WTC11 (cell line): ENCODE results near the gene TLR10. TPM values are rescaled to one million over a fixed set of nuclear protein-coding genes. Genes with fewer than 3 reads are reported as not detected.

Source experiments
- total RNA-seq: library from RNA; stranded (reverse); gene quantifications from 3 replicates; pipeline ENCODE4 v1.2.3, GENCODE V29; 2021

The TLR10 gene
- total RNA-seq, 1 experiment from 2014 or later, result not detected

Other genes starting within 250 kb of the TLR10 start
- 15.5 to 16.8 TPM (median 16.4 TPM) in 3 replicates for gene KLF3, start 118.8 kb downstream of the TLR10 start, total RNA-seq
- gene TLR1, start 21.8 kb upstream of the TLR10 start, total RNA-seq, result 0.28 to 0.34 TPM in 2 of 3 replicates, not detected in the other
- gene TLR6, start 73.8 kb upstream of the TLR10 start, total RNA-seq, result 0.11 to 0.25 TPM (median 0.11 TPM) in 3 replicates
- gene FAM114A1, start 84.8 kb upstream of the TLR10 start, total RNA-seq, result 13.8 to 17.6 TPM (median 15.7 TPM) in 3 replicates
- gene TMEM156, start 249.4 kb upstream of the TLR10 start, total RNA-seq, result 0.24 TPM in 1 of 3 replicates, not detected in the others